DMS153 treated with DMSO at 0.1 percent for 48 hours (cell line): ENCODE measurements around the gene PLEKHA5.
"Not testable (repeated sequence)": the region's sequence is repeated elsewhere in the genome, so short reads cannot be mapped to it uniquely, and the experiment has no call there.

Experiments
- DNase-seq: peaks from one replicate; lab custom pipeline; 2025; ENCODE audit not compliant: unreplicated experiment; lab: John Stamatoyannopoulos, UW

The PLEKHA5 gene

GRCh38 chr12:19167708-19168107 is 38.2 kb downstream of the PLEKHA5 start:
- DNase-seq, result no peak

GRCh38 chr12:19168644-19169043 is 39.1 kb downstream of the PLEKHA5 start:
- DNase-seq, result no peak

GRCh38 chr12:19169222-19169621 is 39.7 kb downstream of the PLEKHA5 start:
- no peak for DNase-seq

GRCh38 chr12:19170286-19170685 is 40.8 kb downstream of the PLEKHA5 start:
- not testable (repeated sequence) for DNase-seq

GRCh38 chr12:19171731-19172130 is 42.2 kb downstream of the PLEKHA5 start:
- DNase-seq, result no peak

- no peak for DNase-seq
These were observed 48.2 kb downstream of the PLEKHA5 start for GRCh38 chr12:19177754-19178153.

- no peak for DNase-seq
These were observed 50.5 kb downstream of the PLEKHA5 start for GRCh38 chr12:19179986-19180385.

GRCh38 chr12:19181666-19182426 is 52.3 kb downstream of the PLEKHA5 start:
- no peak for DNase-seq

GRCh38 chr12:19183121-19183838 is 53.7 kb downstream of the PLEKHA5 start:
- DNase-seq, result no peak

- DNase-seq, result no peak
These were observed 55.9 kb downstream of the PLEKHA5 start for GRCh38 chr12:19185262-19185929.

GRCh38 chr12:19186722-19187661 is 57.5 kb downstream of the PLEKHA5 start:
- peak; percentile 39 for DNase-seq

GRCh38 chr12:19189522-19189921 is 60.0 kb downstream of the PLEKHA5 start:
- DNase-seq, result no peak

GRCh38 chr12:19190292-19191031 is 60.9 kb downstream of the PLEKHA5 start:
- DNase-seq, result no peak

- DNase-seq, result no peak
These were observed 61.6 kb downstream of the PLEKHA5 start for GRCh38 chr12:19191089-19191488.

- DNase-seq, result no peak
These were observed 62.0 kb downstream of the PLEKHA5 start for GRCh38 chr12:19191563-19191962.

GRCh38 chr12:19192710-19193109 is 63.2 kb downstream of the PLEKHA5 start:
- no peak for DNase-seq

- DNase-seq, result no peak
These were observed 65.4 kb downstream of the PLEKHA5 start for GRCh38 chr12:19194963-19195362.

GRCh38 chr12:19196959-19197630 is 67.6 kb downstream of the PLEKHA5 start:
- DNase-seq, result no peak

- DNase-seq, result no peak
These were observed 68.7 kb downstream of the PLEKHA5 start for GRCh38 chr12:19198272-19198671.

- DNase-seq, result no peak
These were observed 69.8 kb downstream of the PLEKHA5 start for GRCh38 chr12:19199332-19199731.
